ENCODE results near the gene RDH14. TPM values are rescaled to one million over a fixed set of nuclear protein-coding genes. Genes with fewer than 3 reads are reported as not detected.

The RDH14 gene
- total RNA-seq, 4 donors from 2014 or later, result 11.8 to 24.4 (median 17.7) TPM

DNA sequence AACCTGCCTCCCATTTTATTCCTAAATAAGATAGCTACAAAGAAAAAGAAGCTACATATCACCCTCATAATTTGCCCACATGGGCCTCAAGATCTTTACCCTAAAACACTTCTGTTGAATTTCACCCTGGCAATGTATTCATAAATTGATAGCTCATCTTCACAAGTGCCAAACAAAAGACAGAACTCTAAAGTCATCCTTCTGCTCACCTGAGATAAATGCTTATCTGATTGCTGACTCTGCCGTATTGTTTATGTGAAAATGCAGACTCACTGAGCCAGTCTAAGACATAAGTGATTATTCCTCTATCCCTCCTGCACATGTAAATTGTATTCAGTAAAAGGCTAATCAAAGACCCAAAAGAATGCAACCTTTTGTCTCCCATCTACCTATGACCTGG, 2.0 kb downstream of the RDH14 start:
- Histone ChIP-seq H3K27me3 (no peaks in the 10 kb centered on the region), H3K27ac (peak overlapping the region in 2 of 4 donors; percentile 99 to 100), H3K4me1 (peaks cover 0 to 51% (median 13%) of the 10 kb centered on the region in 3 donors), H3K36me3 (peaks cover 0 to 20% (median 0%) of the 10 kb centered on the region in 3 donors), H3K9me3 (peaks cover 0 to under 1% (median 0%) of the 10 kb centered on the region in 3 donors), H3K4me3 (no peak overlapping the region)
- DNase-seq, result no peak
- intact Hi-C loops (cut with DNase I), result no loop called here
- 80% methylated on average over 1 of the region's 1 CpG for WGBS, 2 donors
- no peak for TF ChIP-seq POLR2A (IDR thresholded peaks at IDR 0.05)
- TF ChIP-seq, protein P1, sequence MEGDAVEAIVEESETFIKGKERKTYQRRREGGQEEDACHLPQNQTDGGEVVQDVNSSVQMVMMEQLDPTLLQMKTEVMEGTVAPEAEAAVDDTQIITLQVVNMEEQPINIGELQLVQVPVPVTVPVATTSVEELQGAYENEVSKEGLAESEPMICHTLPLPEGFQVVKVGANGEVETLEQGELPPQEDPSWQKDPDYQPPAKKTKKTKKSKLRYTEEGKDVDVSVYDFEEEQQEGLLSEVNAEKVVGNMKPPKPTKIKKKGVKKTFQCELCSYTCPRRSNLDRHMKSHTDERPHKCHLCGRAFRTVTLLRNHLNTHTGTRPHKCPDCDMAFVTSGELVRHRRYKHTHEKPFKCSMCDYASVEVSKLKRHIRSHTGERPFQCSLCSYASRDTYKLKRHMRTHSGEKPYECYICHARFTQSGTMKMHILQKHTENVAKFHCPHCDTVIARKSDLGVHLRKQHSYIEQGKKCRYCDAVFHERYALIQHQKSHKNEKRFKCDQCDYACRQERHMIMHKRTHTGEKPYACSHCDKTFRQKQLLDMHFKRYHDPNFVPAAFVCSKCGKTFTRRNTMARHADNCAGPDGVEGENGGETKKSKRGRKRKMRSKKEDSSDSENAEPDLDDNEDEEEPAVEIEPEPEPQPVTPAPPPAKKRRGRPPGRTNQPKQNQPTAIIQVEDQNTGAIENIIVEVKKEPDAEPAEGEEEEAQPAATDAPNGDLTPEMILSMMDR (IDR thresholded peaks at IDR 0.05), result no peak

DNA sequence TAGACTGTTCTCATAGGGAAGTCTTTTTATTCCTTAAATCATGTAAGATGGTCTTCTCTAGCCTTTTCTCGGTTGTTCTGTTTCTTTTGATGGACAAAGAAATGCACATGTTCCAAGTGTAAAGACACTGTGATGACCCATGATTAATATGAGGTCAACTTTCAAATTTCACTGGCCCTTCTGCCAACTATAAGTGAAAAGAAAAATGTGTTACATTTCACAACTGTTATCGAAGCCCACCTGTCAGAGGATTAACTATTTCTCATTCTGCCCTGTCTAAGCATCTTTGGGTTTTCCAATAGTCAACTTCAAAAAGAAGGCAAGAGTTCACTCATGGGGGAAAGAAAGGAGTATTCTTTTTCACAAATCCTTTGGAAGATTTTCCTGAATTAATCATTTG, 3.3 kb downstream of the RDH14 start:
- Histone ChIP-seq H3K27me3 (no peaks in the 10 kb centered on the region), H3K36me3 (peaks cover 0 to 19% (median 0%) of the 10 kb centered on the region in 3 donors), H3K9me3 (no peaks in the 10 kb centered on the region), H3K4me3 (no peak overlapping the region), H3K27ac (no peak overlapping the region), H3K4me1 (peaks cover 0 to 60% (median 19%) of the 10 kb centered on the region in 3 donors)
- intact Hi-C loops (cut with DNase I), result no loop called here
- 56 to 85% methylated on average over 2 of the region's 2 CpGs for WGBS, 2 donors
- no peak for DNase-seq
- TF ChIP-seq POLR2A (IDR thresholded peaks at IDR 0.05), result no peak
- TF ChIP-seq, protein P1 (IDR thresholded peaks at IDR 0.05), result no peak

DNA sequence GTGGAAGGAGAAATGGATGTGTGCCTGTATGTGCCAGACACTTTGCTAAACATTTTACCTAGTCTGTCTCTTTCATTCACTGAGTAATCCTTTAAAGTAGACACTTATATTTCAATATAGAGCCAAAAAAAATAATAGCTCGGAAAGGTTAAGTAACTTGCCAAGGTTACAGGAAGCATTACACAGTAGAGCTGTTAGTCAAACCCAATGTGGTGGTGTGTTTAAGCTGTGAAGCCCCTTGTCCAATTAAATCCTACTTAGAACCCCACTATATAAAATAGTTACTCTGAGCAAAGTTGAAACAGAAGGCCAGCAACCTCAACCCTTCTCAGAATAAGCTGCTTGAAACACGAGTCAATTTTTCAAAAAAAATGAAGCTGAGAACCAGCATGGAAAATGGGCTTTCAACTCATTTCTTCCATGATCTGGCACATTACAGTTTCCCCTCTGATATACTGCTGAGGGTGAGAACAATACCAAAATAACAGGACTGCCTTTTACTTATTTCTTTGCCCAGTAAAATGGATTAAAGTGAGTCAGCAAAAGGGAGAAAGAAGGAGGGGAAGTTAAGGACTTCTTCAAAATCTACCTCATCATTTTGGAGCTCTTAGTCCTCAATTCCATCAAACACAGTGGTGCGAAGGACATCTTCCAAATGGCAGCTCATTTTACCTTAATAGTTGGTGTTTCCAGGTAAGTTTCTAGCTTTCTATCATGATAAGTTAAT, 7.9 kb downstream of the RDH14 start:
- Histone ChIP-seq H3K4me3 (no peak overlapping the region), H3K36me3 (peaks cover 0 to 19% (median 0%) of the 10 kb centered on the region in 3 donors), H3K4me1 (peaks cover 0 to 44% (median 11%) of the 10 kb centered on the region in 3 donors), H3K27ac (no peak overlapping the region), H3K9me3 (no peaks in the 10 kb centered on the region), H3K27me3 (no peaks in the 10 kb centered on the region)
- 62 to 72% methylated on average over 3 of the region's 3 CpGs for WGBS, 2 donors
- DNase-seq, result no peak
- TF ChIP-seq, protein P1 (IDR thresholded peaks at IDR 0.05), result no peak
- TF ChIP-seq POLR2A (IDR thresholded peaks at IDR 0.05), result no peak
- intact Hi-C loops (cut with DNase I), result no loop called here

- Histone ChIP-seq H3K27ac (no peak overlapping the region), H3K9me3 (no peaks in the 10 kb centered on the region), H3K27me3 (no peaks in the 10 kb centered on the region), H3K4me3 (no peak overlapping the region), H3K36me3 (peaks cover 0 to 19% (median 0%) of the 10 kb centered on the region in 3 donors), H3K4me1 (peaks cover 0 to 38% (median 11%) of the 10 kb centered on the region in 3 donors)
- 81 to 90% methylated on average over 2 of the region's 2 CpGs for WGBS, 2 donors
- no peak for DNase-seq
- TF ChIP-seq, protein P1 (IDR thresholded peaks at IDR 0.05), result no peak
- no peak for TF ChIP-seq POLR2A (IDR thresholded peaks at IDR 0.05)
- intact Hi-C loops (cut with DNase I), result no loop called here
These were observed 8.8 kb downstream of the RDH14 start for GRCh38 chr2:18551623-18552022.

GRCh38 chr2:18551169-18551568, 9.3 kb downstream of the RDH14 start:
- Histone ChIP-seq H3K4me3 (no peak overlapping the region), H3K27me3 (no peaks in the 10 kb centered on the region)
- 32 to 46% methylated on average over 1 of the region's 1 CpG for WGBS, 2 donors

More at GRCh38 chr2:18551169-18551568, 9.3 kb downstream of the RDH14 start:
- intact Hi-C loops (cut with DNase I), result no loop called here
- no peaks in the 10 kb centered on the region for H3K9me3 ChIP-seq
- no peak for DNase-seq
- H3K27ac ChIP-seq, result no peak overlapping the region
- H3K36me3 ChIP-seq, result peaks cover 0 to 19% (median 0%) of the 10 kb centered on the region in 3 donors
- peaks cover 0 to 36% (median 11%) of the 10 kb centered on the region in 3 donors for H3K4me1 ChIP-seq
- TF ChIP-seq POLR2A (IDR thresholded peaks at IDR 0.05), result no peak
- TF ChIP-seq, protein P1 (IDR thresholded peaks at IDR 0.05), result no peak
